ENCODE measurements around the gene CAMKMT.

The CAMKMT gene

DNA sequence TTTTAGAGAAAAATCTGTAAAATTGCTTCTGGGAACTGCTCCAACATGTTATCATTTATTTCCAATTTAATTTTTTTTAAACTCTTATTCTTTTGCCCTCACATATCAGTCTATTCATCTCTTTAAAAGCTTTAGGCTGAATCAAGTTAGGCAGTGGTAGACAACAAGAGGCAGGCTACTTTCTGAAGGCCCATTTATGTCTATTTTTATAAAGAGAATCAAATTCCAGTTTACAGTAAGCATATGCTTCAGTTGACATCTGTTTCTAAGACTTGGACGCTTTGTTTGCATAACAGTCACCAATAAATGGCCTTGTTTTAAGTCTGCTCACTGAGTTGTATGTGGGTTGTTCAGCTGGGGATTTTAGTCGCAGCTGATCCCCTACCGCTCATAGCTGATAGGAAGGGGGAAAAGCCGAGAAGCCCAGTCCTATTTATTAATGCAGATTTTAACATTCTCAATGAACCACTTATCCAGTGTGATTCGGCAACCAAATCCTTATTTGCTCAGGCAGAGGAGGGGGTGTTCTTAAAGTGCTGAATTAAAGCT, 319.3 kb downstream of the CAMKMT start:
- H3K27me3 ChIP-seq (replicated peaks in 2 of 5; ENCODE audit: control insufficient read depth in 4 of 5, insufficient read depth in 5 of 5, low read length in 4 of 5): no peaks in the 10 kb centered on the region
- WGBS (ENCODE audit: insufficient coverage): 72% methylated on average over 2 of the region's 5 CpGs
- H3K4me3 ChIP-seq (ENCODE audit: control insufficient read depth in 1 of 7, extremely low read depth in 1 of 7, insufficient read depth in 4 of 7, low read depth in 2 of 7, low read length in 6 of 7): no peak overlapping the region
- no peaks in the 10 kb centered on the region for H3K36me3 ChIP-seq (ENCODE audit: control insufficient read depth in 4 of 4, insufficient read depth in 4 of 4, low read length in 3 of 4)
- no peak for DNase-seq
- ChIA-PET CTCF (interaction anchor here (0.6 to 1.2 kb wide), 3 partner anchors 19 to 275 kb away, joined by 3 read pairs; no protein-coding TSS in a partner anchor), POLR2A (no interaction called here)
- no peaks in the 10 kb centered on the region for H3K4me1 ChIP-seq (ENCODE audit: control extremely low read depth in 1 of 4, control insufficient read depth in 4 of 4, insufficient read depth in 4 of 4, low read length in 3 of 4)
- H3K27ac ChIP-seq (ENCODE audit: insufficient read depth in 1 of 2, low read depth in 1 of 2, low read length in 2 of 2, poor library complexity in 1 of 2, severe bottlenecking in 2 of 2): no peak overlapping the region
- H3K9me3 ChIP-seq (ENCODE audit: control extremely low read depth in 1 of 5, control insufficient read depth in 4 of 5, insufficient read depth in 2 of 5, low read depth in 1 of 5, low read length in 4 of 5): no peaks in the 10 kb centered on the region

DNA sequence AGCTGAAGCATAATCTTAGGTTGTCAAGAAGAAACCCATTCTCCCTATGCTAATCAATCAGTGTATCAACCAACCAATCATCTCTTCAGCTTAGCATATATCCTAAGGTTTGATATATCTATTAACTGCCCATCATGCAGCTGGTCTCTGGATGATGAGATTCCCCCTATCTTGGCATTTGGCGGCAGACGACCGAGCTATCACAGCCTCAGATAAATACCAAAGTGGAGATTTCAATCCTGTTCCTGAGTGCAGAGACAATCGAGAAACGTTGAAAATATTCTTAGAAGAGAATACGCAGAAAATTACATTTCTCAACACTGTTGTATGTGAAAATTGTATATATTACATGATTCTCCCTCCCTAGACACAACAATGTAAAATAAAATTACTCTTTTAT, 320.7 kb downstream of the CAMKMT start:
- Histone ChIP-seq H3K27me3 (replicated peaks in 2 of 5; ENCODE audit: control insufficient read depth in 4 of 5, insufficient read depth in 5 of 5, low read length in 4 of 5) (no peaks in the 10 kb centered on the region), H3K27ac (ENCODE audit: insufficient read depth in 1 of 2, low read depth in 1 of 2, low read length in 2 of 2, poor library complexity in 1 of 2, severe bottlenecking in 2 of 2) (no peak overlapping the region), H3K9me3 (ENCODE audit: control extremely low read depth in 1 of 5, control insufficient read depth in 4 of 5, insufficient read depth in 2 of 5, low read depth in 1 of 5, low read length in 4 of 5) (no peaks in the 10 kb centered on the region), H3K4me1 (ENCODE audit: control extremely low read depth in 1 of 4, control insufficient read depth in 4 of 4, insufficient read depth in 4 of 4, low read length in 3 of 4) (no peaks in the 10 kb centered on the region), H3K4me3 (ENCODE audit: control insufficient read depth in 1 of 7, extremely low read depth in 1 of 7, insufficient read depth in 4 of 7, low read depth in 2 of 7, low read length in 6 of 7) (no peak overlapping the region), H3K36me3 (ENCODE audit: control insufficient read depth in 4 of 4, insufficient read depth in 4 of 4, low read length in 3 of 4) (no peaks in the 10 kb centered on the region)
- ChIA-PET POLR2A (no interaction called here), CTCF (no interaction called here)
- WGBS (ENCODE audit: insufficient coverage): 100% methylated on average over 3 of the region's 6 CpGs
- DNase-seq: no peak

DNA sequence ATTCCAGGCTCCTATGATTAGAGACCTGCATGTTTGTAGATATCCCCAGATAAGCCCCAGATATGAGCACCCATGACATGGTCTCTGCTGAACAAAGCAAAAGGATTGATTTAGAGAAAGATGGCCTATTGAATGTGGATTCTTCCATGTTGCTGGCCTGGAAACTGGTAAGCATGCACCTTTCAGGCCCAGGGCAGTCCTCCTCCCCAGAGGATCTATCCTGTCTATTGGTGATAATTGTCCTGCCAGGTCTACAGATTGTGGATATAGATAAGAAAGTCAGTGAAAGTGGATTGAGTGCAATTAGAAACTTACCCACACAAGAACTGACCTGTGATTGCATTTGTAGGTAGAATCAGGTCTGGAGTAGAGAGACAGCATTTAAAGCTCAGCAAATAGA, 322.8 kb downstream of the CAMKMT start:
- ChIA-PET CTCF (no interaction called here), POLR2A (no interaction called here)
- DNase-seq: no peak
- Histone ChIP-seq H3K9me3 (ENCODE audit: control extremely low read depth in 1 of 5, control insufficient read depth in 4 of 5, insufficient read depth in 2 of 5, low read depth in 1 of 5, low read length in 4 of 5) (no peaks in the 10 kb centered on the region), H3K4me3 (ENCODE audit: control insufficient read depth in 1 of 7, extremely low read depth in 1 of 7, insufficient read depth in 4 of 7, low read depth in 2 of 7, low read length in 6 of 7) (no peak overlapping the region), H3K36me3 (ENCODE audit: control insufficient read depth in 4 of 4, insufficient read depth in 4 of 4, low read length in 3 of 4) (no peaks in the 10 kb centered on the region), H3K27me3 (replicated peaks in 2 of 5; ENCODE audit: control insufficient read depth in 4 of 5, insufficient read depth in 5 of 5, low read length in 4 of 5) (no peaks in the 10 kb centered on the region), H3K27ac (ENCODE audit: insufficient read depth in 1 of 2, low read depth in 1 of 2, low read length in 2 of 2, poor library complexity in 1 of 2, severe bottlenecking in 2 of 2) (no peak overlapping the region), H3K4me1 (ENCODE audit: control extremely low read depth in 1 of 4, control insufficient read depth in 4 of 4, insufficient read depth in 4 of 4, low read length in 3 of 4) (no peaks in the 10 kb centered on the region)

DNA sequence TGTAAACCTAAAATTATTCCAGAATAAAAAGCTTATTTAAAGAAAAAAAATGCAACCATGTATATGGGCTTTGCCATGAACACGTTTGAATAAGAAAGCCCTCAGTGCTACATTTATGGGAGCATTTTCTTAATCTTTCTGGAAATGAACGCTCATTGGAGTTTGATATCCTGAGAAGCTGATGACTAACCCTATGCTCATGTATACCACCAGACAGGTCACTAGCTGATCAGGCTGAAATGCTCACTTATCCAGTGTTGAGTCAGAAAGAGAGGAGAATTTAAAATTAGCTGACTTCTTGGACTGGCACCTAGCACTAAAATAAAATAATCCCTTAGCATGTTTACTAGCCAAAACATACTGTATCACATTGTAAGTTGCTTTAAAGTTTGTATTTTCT, 324.8 kb downstream of the CAMKMT start:
- H3K27me3 ChIP-seq (replicated peaks in 2 of 5; ENCODE audit: control insufficient read depth in 4 of 5, insufficient read depth in 5 of 5, low read length in 4 of 5): no peaks in the 10 kb centered on the region
- ChIA-PET CTCF (interaction anchor here (1.3 kb wide), 1 partner anchor 21 kb away, joined by 3 read pairs; no protein-coding TSS in a partner anchor), POLR2A (no interaction called here)
- WGBS (ENCODE audit: insufficient coverage): 100% methylated on average over 2 of the region's 2 CpGs
- H3K4me3 ChIP-seq (ENCODE audit: control insufficient read depth in 1 of 7, extremely low read depth in 1 of 7, insufficient read depth in 4 of 7, low read depth in 2 of 7, low read length in 6 of 7): no peak overlapping the region
- no peak overlapping the region for H3K27ac ChIP-seq (ENCODE audit: insufficient read depth in 1 of 2, low read depth in 1 of 2, low read length in 2 of 2, poor library complexity in 1 of 2, severe bottlenecking in 2 of 2)
- no peaks in the 10 kb centered on the region for H3K36me3 ChIP-seq (ENCODE audit: control insufficient read depth in 4 of 4, insufficient read depth in 4 of 4, low read length in 3 of 4)
- H3K4me1 ChIP-seq (ENCODE audit: control extremely low read depth in 1 of 4, control insufficient read depth in 4 of 4, insufficient read depth in 4 of 4, low read length in 3 of 4): no peaks in the 10 kb centered on the region
- no peak for DNase-seq
- H3K9me3 ChIP-seq (ENCODE audit: control extremely low read depth in 1 of 5, control insufficient read depth in 4 of 5, insufficient read depth in 2 of 5, low read depth in 1 of 5, low read length in 4 of 5): no peaks in the 10 kb centered on the region

GRCh38 chr2:44687686-44688455, 326.1 kb downstream of the CAMKMT start:
- no peaks in the 10 kb centered on the region for H3K9me3 ChIP-seq (ENCODE audit: control extremely low read depth in 1 of 5, control insufficient read depth in 4 of 5, insufficient read depth in 2 of 5, low read depth in 1 of 5, low read length in 4 of 5)
- no peaks in the 10 kb centered on the region for H3K36me3 ChIP-seq (ENCODE audit: control insufficient read depth in 4 of 4, insufficient read depth in 4 of 4, low read length in 3 of 4)
- 100% methylated on average over 3 of the region's 5 CpGs for WGBS (ENCODE audit: insufficient coverage)
- no peak overlapping the region for H3K27ac ChIP-seq (ENCODE audit: insufficient read depth in 1 of 2, low read depth in 1 of 2, low read length in 2 of 2, poor library complexity in 1 of 2, severe bottlenecking in 2 of 2)
- ChIA-PET POLR2A (no interaction called here), CTCF (no interaction called here)
- DNase-seq: no peak
- H3K27me3 ChIP-seq (replicated peaks in 2 of 5; ENCODE audit: control insufficient read depth in 4 of 5, insufficient read depth in 5 of 5, low read length in 4 of 5): no peaks in the 10 kb centered on the region
- H3K4me1 ChIP-seq (ENCODE audit: control extremely low read depth in 1 of 4, control insufficient read depth in 4 of 4, insufficient read depth in 4 of 4, low read length in 3 of 4): no peaks in the 10 kb centered on the region
- no peak overlapping the region for H3K4me3 ChIP-seq (ENCODE audit: control insufficient read depth in 1 of 7, extremely low read depth in 1 of 7, insufficient read depth in 4 of 7, low read depth in 2 of 7, low read length in 6 of 7)

DNA sequence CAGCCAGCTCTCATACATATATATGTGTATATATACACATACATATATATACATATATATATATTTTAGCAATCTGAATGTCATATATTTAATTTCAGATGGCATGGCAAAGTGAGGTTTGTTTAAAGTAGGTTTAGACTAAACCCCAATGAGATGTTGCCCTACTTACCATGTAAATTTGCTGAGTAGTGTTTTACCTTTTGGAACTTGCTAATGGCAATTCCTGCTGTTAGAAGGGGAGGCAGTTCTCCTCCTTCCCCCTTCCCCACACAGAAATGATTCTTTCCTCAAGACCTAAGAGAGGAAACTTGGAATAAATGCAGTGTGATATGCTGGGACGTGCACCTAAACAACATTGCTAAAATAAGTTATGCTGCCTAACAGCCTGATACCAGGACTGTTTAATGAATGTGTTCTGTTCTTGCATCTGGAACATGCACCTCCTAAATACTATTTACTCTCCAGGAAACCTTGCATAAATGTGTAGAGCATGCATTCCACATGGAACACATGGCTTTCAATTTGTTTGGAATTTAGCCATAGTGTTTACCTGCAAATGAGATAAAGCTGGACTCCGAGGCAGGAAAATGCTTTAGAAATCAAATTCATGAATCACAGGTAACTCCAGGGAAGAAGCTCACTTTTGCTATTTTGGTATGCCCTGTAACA, 326.8 kb downstream of the CAMKMT start:
- WGBS (ENCODE audit: insufficient coverage): 100% methylated on average over 2 of the region's 2 CpGs
- Histone ChIP-seq H3K27ac (ENCODE audit: insufficient read depth in 1 of 2, low read depth in 1 of 2, low read length in 2 of 2, poor library complexity in 1 of 2, severe bottlenecking in 2 of 2) (no peak overlapping the region), H3K27me3 (replicated peaks in 2 of 5; ENCODE audit: control insufficient read depth in 4 of 5, insufficient read depth in 5 of 5, low read length in 4 of 5) (no peaks in the 10 kb centered on the region), H3K4me3 (ENCODE audit: control insufficient read depth in 1 of 7, extremely low read depth in 1 of 7, insufficient read depth in 4 of 7, low read depth in 2 of 7, low read length in 6 of 7) (no peak overlapping the region), H3K36me3 (ENCODE audit: control insufficient read depth in 4 of 4, insufficient read depth in 4 of 4, low read length in 3 of 4) (no peaks in the 10 kb centered on the region), H3K9me3 (ENCODE audit: control extremely low read depth in 1 of 5, control insufficient read depth in 4 of 5, insufficient read depth in 2 of 5, low read depth in 1 of 5, low read length in 4 of 5) (no peaks in the 10 kb centered on the region), H3K4me1 (ENCODE audit: control extremely low read depth in 1 of 4, control insufficient read depth in 4 of 4, insufficient read depth in 4 of 4, low read length in 3 of 4) (no peaks in the 10 kb centered on the region)
- ChIA-PET POLR2A (no interaction called here), CTCF (no interaction called here)
- DNase-seq: no peak

DNA sequence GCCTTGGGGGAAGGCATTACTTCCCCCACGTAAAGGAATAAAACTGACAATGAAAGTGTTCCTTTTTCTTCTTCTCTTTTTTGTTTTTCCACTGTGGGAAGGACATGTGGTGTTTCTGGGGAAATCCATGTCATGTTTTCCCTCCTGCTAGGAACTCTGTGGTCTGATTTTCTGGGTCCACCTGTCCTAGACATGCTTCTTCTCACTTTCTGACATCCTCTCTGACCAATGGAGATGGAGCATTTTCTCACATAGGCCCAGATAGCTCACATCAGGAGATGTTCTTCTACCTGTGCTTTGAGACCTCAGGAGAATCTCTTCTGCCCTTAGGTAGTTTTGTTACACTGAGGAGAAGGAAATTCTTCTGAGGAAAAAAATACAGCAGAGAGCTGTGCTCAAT, 327.8 kb downstream of the CAMKMT start:
- POLR2A ChIA-PET: no interaction called here
- H3K27me3 ChIP-seq (replicated peaks in 2 of 5; ENCODE audit: control insufficient read depth in 4 of 5, insufficient read depth in 5 of 5, low read length in 4 of 5): peaks cover 0 to 2% (median 0%) of the 10 kb centered on the region in 5 experiments
- no peak overlapping the region for H3K4me3 ChIP-seq (ENCODE audit: control insufficient read depth in 1 of 7, extremely low read depth in 1 of 7, insufficient read depth in 4 of 7, low read depth in 2 of 7, low read length in 6 of 7)
- H3K27ac ChIP-seq (ENCODE audit: insufficient read depth in 1 of 2, low read depth in 1 of 2, low read length in 2 of 2, poor library complexity in 1 of 2, severe bottlenecking in 2 of 2): no peak overlapping the region
- no peaks in the 10 kb centered on the region for H3K9me3 ChIP-seq (ENCODE audit: control extremely low read depth in 1 of 5, control insufficient read depth in 4 of 5, insufficient read depth in 2 of 5, low read depth in 1 of 5, low read length in 4 of 5)
- CTCF ChIA-PET: no interaction called here
- H3K36me3 ChIP-seq (ENCODE audit: control insufficient read depth in 4 of 4, insufficient read depth in 4 of 4, low read length in 3 of 4): no peaks in the 10 kb centered on the region
- no peaks in the 10 kb centered on the region for H3K4me1 ChIP-seq (ENCODE audit: control extremely low read depth in 1 of 4, control insufficient read depth in 4 of 4, insufficient read depth in 4 of 4, low read length in 3 of 4)
- DNase-seq: no peak
- WGBS (ENCODE audit: insufficient coverage): 60% methylated on average over 1 of the region's 1 CpG
